Iris pigment epithelial cell (primary cell): Measurements from ENCODE around the gene TRIM47.

Experiments
- DNase-seq: peaks from one replicate; pipeline ENCODE4 v3.0.0-alpha.2; 2011; ENCODE audit warnings: low read depth

TRIM47 gene

DNA sequence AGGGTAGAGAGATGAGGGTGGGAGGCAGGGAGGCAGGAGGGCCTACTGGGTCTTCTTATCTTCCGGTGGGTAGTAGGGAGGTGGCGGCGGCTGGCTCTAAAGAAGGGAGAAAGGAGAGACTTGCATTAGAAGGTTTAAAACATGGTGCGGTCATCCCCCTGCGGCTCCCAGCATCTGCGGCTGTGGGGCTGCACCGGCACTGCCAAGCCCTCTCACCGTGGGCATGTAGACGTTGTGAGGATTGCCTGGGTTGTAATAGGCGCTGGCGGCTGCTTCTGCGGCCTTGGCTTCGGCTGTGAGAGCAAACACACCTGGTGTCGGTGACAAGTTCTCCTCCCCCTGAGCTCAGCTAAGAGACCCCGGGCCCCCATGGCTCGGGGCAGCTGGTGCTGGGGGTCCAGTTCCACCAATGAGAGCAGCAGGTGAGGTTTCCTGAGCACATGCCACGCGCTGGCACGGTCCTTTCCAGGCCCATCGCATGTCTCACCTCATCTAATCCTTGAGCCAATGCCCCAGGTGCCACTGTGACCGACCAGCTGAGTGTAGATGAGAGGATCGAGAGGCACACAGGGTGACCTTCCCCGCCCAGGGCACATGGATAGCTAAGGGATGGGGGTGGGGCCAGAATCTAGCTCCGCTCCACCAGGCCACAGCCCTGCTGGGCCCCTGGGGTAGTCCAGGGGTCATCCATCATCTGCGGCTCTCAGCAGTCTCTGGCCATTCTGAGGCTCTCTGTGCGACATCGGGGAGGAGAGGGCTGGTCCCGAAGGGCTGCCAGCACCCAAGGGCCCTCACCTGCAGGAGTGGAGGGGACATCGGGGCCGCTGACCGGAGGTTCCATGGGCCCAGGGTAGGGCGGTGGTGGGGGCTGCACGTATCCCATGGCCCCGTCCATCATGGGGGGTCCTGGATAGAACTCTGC, 31.4 kb downstream of the TRIM47 start:
- DNase-seq, result no peak

- no peak for DNase-seq
These were observed 32.3 kb downstream of the TRIM47 start for GRCh38 chr17:75845933-75846691.

GRCh38 chr17:75845058-75845711, 33.2 kb downstream of the TRIM47 start:
- peak; percentile 76 for DNase-seq

- no peak for DNase-seq
These were observed 33.8 kb downstream of the TRIM47 start for GRCh38 chr17:75844530-75845057.

GRCh38 chr17:75843577-75844529, 34.5 kb downstream of the TRIM47 start, which contains the start of gene UNC13D:
TSS of gene UNC13D (minus strand) at chr17:75844404. CDS start at chr17:75844337, 67 bp downstream.
- DNase-seq, result no peak

DNA sequence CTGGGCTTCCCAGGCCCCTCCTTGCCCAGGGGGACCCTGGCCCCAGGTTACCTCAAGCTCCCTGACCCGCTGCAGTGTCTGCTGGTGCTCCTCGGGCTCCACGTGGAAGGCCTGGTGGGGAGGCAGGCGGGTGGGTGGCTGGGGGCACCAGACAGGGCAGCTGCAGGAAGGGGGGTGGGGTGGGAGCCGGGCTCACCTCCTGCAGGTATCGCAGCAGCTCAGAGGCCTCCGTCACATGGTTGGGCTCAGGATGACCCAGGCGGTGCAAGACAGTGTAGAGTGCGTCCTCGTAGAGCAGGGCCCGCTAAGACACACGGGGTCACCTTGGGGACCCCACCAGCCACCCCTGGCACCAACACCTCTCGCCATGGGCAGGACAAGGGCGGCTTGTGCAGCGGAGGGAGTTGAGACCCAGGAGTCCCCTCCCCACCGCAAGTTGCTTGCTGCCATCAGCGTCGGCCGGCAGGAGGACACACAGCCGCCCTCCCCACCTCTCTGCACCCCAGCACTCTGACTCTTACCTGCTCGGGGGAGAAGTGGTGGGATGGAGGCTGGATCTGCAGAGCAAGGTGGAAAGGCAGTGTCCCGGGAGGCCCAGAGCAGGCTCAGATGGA, 35.3 kb downstream of the TRIM47 start:
- DNase-seq, result no peak

DNA sequence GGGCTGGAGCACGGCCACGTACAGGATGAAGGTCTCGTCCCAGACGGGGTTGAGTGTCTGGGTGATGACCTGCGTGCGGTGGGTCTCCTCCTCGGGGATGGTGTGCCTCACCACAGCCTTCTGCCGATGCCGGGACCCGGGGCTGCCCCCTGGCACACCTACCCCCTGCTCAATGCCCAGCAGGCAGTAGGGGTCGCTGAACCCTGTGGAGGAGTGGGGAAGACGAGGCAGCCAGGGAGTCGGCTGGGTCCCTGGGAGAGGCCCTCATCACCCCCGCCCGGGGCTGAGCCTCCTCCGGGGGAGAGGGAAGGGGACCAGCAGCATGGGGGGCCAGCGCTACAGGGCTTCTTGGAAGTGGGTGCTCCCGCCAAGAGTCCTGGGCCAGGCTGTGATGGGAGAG, 36.0 kb downstream of the TRIM47 start:
- no peak for DNase-seq

DNA sequence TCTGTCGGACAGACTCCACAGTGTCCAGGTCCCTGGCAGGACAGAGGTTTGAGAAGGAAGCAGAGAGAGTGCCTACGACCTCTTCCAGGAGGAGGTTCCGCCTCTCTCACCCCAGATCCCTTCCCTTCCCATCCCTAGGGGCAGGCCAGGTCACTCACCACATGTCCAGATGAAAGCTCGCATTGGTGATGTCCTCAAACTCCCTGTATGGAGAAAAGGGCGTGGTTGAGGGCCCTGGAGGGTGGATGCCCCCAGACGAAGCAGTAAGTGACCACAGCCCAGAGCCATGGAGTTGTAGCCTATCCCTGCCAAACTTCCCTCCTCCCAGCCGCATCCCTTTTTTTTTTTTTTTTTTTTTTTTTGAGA, 37.6 kb downstream of the TRIM47 start:
- DNase-seq, result no peak

DNA sequence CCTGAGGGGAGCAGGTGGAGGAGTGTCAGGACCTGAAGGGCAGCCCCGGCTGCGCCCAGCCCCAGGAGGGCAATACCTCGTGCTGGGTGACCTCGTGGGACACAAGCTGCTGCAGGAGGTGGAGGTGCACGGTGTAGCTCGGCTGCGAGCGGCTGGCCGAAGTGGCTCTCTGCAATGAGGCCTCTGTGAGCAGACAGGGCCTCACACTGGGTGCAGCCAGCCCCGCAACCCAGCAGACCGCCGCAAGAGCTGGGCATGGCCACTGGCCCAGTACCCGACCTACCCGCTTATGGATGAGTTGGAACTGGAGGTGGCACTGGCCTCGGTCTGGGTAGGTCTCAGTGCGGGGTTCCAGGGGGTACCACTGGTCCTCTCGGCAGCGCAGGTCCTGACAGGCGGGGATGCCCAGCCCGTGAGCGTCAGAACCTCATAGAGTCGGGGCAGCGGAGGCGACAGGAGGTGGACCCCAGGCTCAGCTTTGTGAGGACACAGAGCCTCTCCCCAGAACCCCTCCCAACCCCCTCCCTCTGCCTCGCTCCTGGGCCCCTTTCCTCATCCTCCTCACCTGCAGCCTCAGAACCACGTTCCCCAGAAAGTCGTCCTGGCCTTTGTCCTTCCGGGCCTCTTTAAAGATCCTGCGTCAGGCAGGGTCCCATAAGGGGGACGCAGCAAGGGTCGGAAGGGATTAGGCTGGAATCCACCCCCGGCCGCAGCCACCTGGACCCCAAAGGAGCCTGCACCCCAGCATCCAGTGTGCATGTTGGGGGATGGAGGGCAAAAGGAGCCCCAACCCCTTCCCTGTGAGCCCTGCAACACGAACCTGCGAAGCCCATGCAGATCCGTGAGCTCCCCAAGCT, 38.2 kb downstream of the TRIM47 start:
- no peak for DNase-seq

DNA sequence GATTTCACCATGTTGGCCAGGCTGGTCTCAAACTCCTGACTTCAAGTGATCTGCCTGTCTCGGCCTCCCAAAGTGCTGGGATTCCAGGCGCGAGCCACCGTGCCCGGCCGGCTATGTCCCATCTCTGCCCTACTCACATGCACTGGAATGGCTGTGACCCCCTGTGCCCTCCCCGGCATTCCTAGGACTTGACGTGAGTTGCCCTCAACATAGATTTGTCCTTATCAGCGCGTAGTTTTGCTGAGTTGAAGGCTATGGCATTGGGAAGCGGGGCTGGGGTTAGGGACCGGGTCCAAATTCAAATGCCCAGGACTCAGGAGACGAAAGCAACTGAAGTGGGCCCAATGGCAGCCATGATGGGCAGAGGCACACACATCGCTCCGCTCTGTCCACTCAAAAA, 40.0 kb downstream of the TRIM47 start:
- DNase-seq, result no peak

DNA sequence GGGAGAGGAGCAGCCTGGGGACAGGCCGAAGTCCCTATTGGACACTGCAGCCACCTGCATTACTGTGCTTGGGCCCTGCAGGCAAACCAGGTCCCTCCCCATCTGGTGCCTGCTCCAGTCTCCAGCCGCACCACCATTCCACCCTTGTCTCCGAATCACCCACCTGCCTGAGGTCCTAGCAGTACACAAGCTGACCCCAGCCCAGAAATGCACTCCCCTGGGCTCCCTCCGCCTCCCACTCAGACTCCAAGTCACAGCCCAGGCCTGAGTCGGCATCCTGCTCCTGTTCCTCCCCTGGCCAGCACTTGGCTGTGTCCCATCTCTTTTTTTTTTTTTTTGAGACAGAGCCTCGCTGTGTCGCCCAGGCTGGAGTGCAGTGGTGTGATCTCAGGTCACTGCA, 40.5 kb downstream of the TRIM47 start:
- DNase-seq, result no peak

GRCh38 chr17:75836605-75837004, 41.8 kb downstream of the TRIM47 start:
- no peak for DNase-seq

DNA sequence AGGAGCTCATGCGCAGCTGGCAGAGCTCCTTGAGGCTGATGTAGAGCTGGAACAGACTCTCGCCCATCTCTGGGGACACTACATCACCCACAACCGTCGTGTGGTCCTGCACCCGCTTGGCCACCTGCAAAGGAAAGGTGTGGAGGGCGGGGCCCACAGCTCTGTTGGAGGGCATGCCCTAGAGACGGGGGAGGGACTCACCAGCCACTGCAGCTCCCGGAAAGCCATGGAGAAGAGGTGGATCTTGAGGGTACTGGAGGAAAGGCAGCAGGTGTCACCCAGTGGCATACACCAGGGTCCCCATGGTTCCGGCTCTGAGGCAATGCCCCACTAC, 42.8 kb downstream of the TRIM47 start:
- no peak for DNase-seq

DNA sequence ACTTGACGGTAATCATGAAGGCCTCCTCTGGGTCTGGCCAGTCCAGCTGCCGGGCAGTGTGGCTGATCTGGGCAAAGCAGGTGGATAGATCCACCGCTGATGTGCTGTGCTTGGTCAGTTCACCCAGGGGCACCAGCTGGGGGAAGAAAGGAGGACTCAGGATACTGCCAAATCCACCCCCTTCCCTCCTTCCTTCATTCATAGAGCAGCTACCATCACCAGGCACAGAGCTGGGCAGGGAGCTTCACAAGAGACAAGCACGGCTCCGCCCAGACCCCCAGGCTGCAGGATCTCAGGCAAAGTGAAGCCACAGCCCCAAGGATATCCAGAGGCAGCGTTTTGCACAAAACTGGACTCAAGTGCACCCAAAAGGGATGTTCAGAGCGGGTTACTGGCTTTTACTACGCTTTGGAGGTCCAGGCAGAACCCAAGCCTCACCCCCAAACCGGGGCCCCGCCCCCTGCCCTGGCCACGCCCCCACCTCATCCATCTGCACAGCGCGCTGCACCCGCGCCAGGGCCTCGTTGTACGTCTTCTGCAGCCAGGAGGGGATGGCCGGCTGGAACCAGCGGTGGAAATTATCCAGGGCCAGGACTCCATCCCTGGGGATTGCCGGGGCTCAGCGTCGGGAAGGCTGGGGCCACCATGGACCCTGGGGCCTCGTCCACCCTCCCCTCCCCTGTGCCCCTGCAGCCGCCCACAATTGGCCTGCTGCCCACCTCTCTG, 43.3 kb downstream of the TRIM47 start:
- no peak for DNase-seq

DNA sequence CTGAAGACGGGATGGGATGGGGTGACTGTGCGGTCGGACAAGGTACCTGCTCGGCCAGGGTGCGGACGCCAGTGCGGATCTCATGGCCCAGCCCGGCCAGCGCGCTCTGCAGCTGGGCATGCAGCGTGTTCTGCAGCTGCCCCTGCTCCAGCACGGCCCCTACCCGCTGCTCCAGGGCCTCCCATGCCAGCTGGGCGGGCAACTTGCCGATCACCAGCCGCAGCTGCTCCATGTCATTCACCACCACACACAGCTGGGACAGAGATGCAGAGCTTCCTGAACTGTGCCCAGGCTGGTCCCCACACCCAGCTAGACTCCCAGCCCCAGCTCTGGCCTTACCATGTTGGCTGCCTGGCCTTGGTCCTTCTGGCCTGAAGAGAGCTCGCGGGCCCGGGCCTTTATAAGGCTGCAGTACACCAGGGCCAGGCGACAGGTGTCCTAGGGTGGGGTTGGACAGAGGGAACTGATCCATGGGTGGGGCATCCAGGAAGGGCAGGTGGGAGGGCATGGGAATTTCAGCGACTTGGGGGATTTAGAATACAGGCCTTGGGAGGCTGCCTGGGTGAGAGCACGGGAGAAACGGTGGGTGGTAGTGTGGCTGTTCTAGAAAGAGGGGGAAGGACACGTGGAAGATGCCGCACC, 44.0 kb downstream of the TRIM47 start:
- no peak for DNase-seq

DNA sequence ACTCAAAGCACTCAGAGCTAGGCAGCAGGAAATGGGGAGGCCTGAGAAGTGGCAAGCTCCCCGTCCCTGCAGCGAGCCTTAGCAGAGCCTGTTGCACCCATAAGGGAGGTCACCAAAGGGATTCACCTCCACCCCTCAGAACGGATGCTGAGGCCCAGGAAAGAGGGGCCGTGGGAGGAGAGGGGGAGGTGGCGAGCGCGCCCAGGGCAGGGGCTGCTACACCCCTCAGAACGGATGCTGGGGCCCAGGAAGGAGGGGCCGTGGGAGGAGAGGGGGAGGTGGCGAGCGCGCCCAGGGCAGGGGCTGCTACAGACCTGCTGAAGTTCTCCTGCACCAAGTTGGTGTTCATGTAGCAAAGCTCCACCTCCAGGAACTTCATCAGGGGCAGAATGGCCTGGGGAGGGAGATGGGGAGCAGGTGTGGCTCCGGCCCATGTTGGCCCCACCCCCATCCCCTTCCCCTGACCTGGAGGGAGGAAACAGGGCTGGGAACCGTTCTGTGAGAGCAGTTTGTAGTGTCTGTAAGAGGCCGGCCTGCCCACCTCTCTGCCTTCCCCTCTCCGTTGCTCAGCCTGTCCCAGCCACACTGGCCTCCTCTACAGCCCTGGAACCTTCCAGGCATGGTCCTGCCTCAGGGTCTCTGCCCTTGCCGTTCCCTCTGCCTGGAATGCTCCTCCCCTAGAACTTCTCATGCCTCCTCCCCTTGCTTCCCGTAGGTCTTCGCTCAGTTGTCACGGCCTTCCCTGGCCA, 45.6 kb downstream of the TRIM47 start:
- DNase-seq, result no peak

- peak; percentile 93 for DNase-seq
These were observed 46.2 kb downstream of the TRIM47 start for GRCh38 chr17:75832164-75832651.

GRCh38 chr17:75831032-75831571, 47.3 kb downstream of the TRIM47 start:
- no peak for DNase-seq
